GM23338 (cell line): ENCODE results near the gene RLN2. TPM values are rescaled to one million over a fixed set of nuclear protein-coding genes. Genes with fewer than 3 reads are reported as not detected.
A peak's percentile ranks its signal among the peaks of the same experiment; 100 is the strongest.
"Not testable (repeated sequence)": the region's sequence is repeated elsewhere in the genome, so short reads cannot be mapped to it uniquely, and the experiment has no call there.

ENCODE experiments used
- ATAC-seq: fragments of 200-7000 bp; cut with Tn5 transposase; 3 replicates; pipeline ENCODE4 v1.9.1; 2020
- DNase-seq: peaks from one replicate; pipeline ENCODE4 v3.0.0-alpha.2; 2015; ENCODE audit warnings: low spot score
- H2AFZ ChIP-seq: fragments of 200-600 bp; sonication (generic); 2 replicates; pipeline ENCODE4 v1.8.0; 2016; ENCODE audit warnings: antibody characterized with exemption, mild to moderate bottlenecking, moderate library complexity
- H3F3A ChIP-seq: fragments of 200-600 bp; sonication (generic); replicated peaks from 2 replicates; pipeline ENCODE4 v1.8.0; 2017; ENCODE audit warnings: antibody characterized with exemption, mixed run types, low read depth
- H3K27ac ChIP-seq: fragments of 200-600 bp; sonication (generic); 2 replicates; pipeline ENCODE4 v1.6.1; 2016; ENCODE audit warnings: low read depth
- H3K27me3 ChIP-seq: fragments of 200-600 bp; sonication (generic); 2 replicates; pipeline ENCODE4 v1.8.0; 2016; ENCODE audit warnings: mild to moderate bottlenecking, mixed run types, moderate library complexity; ENCODE audit not compliant: insufficient read depth
- H3K36me3 ChIP-seq: fragments of 200-600 bp; sonication (generic); 2 replicates; pipeline ENCODE4 v1.8.0; 2016; ENCODE audit warnings: mild to moderate bottlenecking; ENCODE audit not compliant: insufficient read depth
- H3K4me1 ChIP-seq: fragments of 200-600 bp; sonication (generic); 2 replicates; pipeline ENCODE4 v1.8.0; 2016; ENCODE audit warnings: mild to moderate bottlenecking, moderate library complexity; ENCODE audit not compliant: insufficient read depth
- H3K4me2 ChIP-seq: fragments of 200-600 bp; sonication (generic); 2 replicates; pipeline ENCODE4 v1.7.1; 2017; ENCODE audit warnings: mixed run types
- H3K4me3 ChIP-seq: fragments of 200-600 bp; sonication (generic); 2 replicates; pipeline ENCODE4 v1.6.1; 2016; ENCODE audit warnings: mixed run types
- H3K79me2 ChIP-seq: fragments of 200-600 bp; sonication (generic); replicated peaks from 2 replicates; pipeline ENCODE4 v1.8.0; 2017; ENCODE audit warnings: mild to moderate bottlenecking; ENCODE audit not compliant: insufficient read depth
- H3K9me2 ChIP-seq: fragments of 200-600 bp; sonication (generic); 2 replicates; pipeline ENCODE4 v1.8.0; 2017; ENCODE audit not compliant: insufficient read depth
- H4K20me1 ChIP-seq: fragments of 200-600 bp; sonication (generic); replicated peaks from 2 replicates; pipeline ENCODE4 v1.8.0; 2017; ENCODE audit warnings: mild to moderate bottlenecking; ENCODE audit not compliant: insufficient read depth
- H3K27ac Mint-ChIP-seq: 2 replicates; pipeline ENCODE4 v1.8.0; 2020; ENCODE audit warnings: inconsistent platforms, mild to moderate bottlenecking, moderate library complexity, mixed read lengths
- H3K27me3 Mint-ChIP-seq: 3 replicates; pipeline ENCODE4 v1.8.0; 2022; ENCODE audit warnings: low read depth, mild to moderate bottlenecking, moderate library complexity, mixed read lengths, inconsistent platforms; ENCODE audit not compliant: insufficient read depth, poor library complexity
- H3K36me3 Mint-ChIP-seq: 3 replicates; pipeline ENCODE4 v1.8.0; 2021; ENCODE audit warnings: low read depth, mild to moderate bottlenecking, inconsistent platforms, moderate library complexity, mixed read lengths
- H3K4me1 Mint-ChIP-seq: 3 replicates; pipeline ENCODE4 v1.8.0; 2020; ENCODE audit warnings: mild to moderate bottlenecking, inconsistent platforms, mixed read lengths
- H3K4me3 Mint-ChIP-seq: 3 replicates; pipeline ENCODE4 v1.8.0; 2021; ENCODE audit warnings: moderate library complexity, mild to moderate bottlenecking, inconsistent platforms, mixed read lengths
- H3K9me3 Mint-ChIP-seq: 3 replicates; pipeline ENCODE4 v1.8.0; 2020; ENCODE audit warnings: moderate library complexity, mild to moderate bottlenecking, inconsistent platforms, mixed read lengths
- ETS1 ChIP-seq: IDR thresholded peaks from 2 replicates; pipeline ENCODE4 v1.6.1; 2016; ENCODE audit warnings: antibody characterized with exemption
- JUNB ChIP-seq: IDR thresholded peaks from one replicate; pipeline ENCODE4 v1.6.1; 2016; ENCODE audit warnings: antibody characterized with exemption; ENCODE audit not compliant: unreplicated experiment
- REST ChIP-seq: IDR thresholded peaks from one replicate; pipeline ENCODE4 v1.6.1; 2018; ENCODE audit warnings: antibody characterized with exemption; ENCODE audit not compliant: unreplicated experiment
- ZNF114 ChIP-seq: fragments of 250-450 bp; sonication (Bioruptor Pico); IDR thresholded peaks from 2 replicates; pipeline ENCODE4 v1.5.0; 2020; ENCODE audit warnings: mild to moderate bottlenecking, moderate library complexity
- ZNF331 ChIP-seq: fragments of 250-450 bp; sonication (Bioruptor Pico); IDR thresholded peaks from 2 replicates; pipeline ENCODE4 v1.5.0; 2020; ENCODE audit warnings: low read depth, mild to moderate bottlenecking, moderate library complexity
- ZNF462 ChIP-seq: fragments of 250-450 bp; sonication (Bioruptor Pico); IDR thresholded peaks from 2 replicates; pipeline ENCODE4 v1.5.0; 2020; ENCODE audit warnings: mild to moderate bottlenecking, moderate library complexity
- polyA plus RNA-seq: library from polyadenylated mRNA; unstranded; fragments of >200 nt; fragmentation: Nextera tagmentation; extraction: Ambion mirVana; gene quantifications from 2 replicates; pipeline ENCODE4 v1.2.1, GENCODE V29; 2016
- total RNA-seq: library from RNA; depleted of rRNA; stranded (reverse); fragments of >200 nt; shearing (Covaris generic); gene quantifications from 2 replicates; pipeline ENCODE4 v1.2.3, GENCODE V29; 2014

RLN2 gene
- total and polyA plus RNA-seq, 2 experiments from 2014 or later = 4.0 to 10.6 TPM

- no peak for TF ChIP-seq ZNF462 (CRISPR knock-in tag)
- TF ChIP-seq ZNF331 (CRISPR knock-in tag) = no peak
- no peak for TF ChIP-seq ETS1
- no peak for TF ChIP-seq ZNF114 (CRISPR knock-in tag)
- no peak for TF ChIP-seq JUNB
Observed at GRCh38 chr9:5326187-5326586, 21.7 kb upstream of the RLN2 start (continued).

GRCh38 chr9:5321601-5322000 lies 17.1 kb upstream of the RLN2 start:
- H3K4me1 ChIP-seq, H3K9me3 Mint-ChIP-seq, H3K9me2 ChIP-seq, H3K4me2 ChIP-seq, H3K36me3 Mint-ChIP-seq, H2AFZ ChIP-seq, H3K27me3 Mint-ChIP-seq, H3K36me3 ChIP-seq, H3K27ac ChIP-seq, H3F3A ChIP-seq, H3K4me1 Mint-ChIP-seq, H3K4me3 Mint-ChIP-seq, H3K79me2 ChIP-seq, H3K27me3 ChIP-seq, H3K4me3 ChIP-seq, H4K20me1 ChIP-seq: not testable (repeated sequence)
- DNase-seq = peak; percentile 21
- peak; percentile 97 for ATAC-seq
- H3K27ac Mint-ChIP-seq = 0 out of 2 replicates have a peak overlapping the region, but pooled peaks have one; percentile 41
- peak; percentile 61 for TF ChIP-seq REST
